NCI-H1436 treated with DMSO at 0.1 percent for 48 hours (cell line): ENCODE results near the gene MGARP.
A peak's percentile ranks its signal among the peaks of the same experiment; 100 is the strongest.
"Not testable (repeated sequence)": the region's sequence is repeated elsewhere in the genome, so short reads cannot be mapped to it uniquely, and the experiment has no call there.

ENCODE experiments used
- DNase-seq: peaks from one replicate; lab custom pipeline; 2025; lab: John Stamatoyannopoulos, UW

The MGARP gene

DNA sequence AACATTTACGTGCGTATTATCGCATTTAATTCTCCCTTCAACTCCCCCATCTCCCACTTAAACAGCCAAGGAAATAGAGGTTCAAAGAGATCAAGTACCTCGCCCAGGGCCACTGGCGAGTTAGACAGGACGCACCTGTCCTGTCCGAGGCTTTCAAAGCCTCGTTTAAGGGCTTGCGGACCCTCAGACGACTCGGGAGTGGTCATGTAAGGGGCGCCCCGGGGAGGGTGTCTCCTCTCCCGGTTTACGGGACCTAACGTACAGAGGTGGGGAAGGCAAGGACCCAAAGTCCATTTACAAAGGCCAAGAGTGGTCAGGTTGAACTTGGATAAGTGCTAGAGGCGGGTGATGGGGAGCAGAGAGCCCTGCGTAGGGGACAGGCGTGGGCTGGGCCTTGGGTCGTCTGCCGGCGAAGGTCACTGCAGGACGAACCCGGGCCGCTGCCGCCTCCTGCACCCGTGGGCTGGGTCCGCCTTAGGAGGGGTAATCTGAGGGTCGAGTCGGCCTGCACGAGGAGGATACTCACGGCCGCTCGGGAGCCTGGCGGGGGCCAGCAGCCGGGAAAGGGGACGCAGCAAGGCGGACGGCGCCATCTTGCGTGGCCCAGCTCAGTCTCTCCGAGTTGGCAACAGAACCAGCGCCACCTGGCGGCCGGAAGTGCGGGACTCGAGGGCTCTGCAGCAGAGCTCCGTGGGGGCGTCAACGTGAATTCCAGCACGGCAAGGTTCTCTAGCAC, 15.3 kb upstream of the MGARP start:
- peak; percentile 28 for DNase-seq

- no peak for DNase-seq
These were observed 6.2 kb upstream of the MGARP start for GRCh38 chr4:139286186-139286698.

DNA sequence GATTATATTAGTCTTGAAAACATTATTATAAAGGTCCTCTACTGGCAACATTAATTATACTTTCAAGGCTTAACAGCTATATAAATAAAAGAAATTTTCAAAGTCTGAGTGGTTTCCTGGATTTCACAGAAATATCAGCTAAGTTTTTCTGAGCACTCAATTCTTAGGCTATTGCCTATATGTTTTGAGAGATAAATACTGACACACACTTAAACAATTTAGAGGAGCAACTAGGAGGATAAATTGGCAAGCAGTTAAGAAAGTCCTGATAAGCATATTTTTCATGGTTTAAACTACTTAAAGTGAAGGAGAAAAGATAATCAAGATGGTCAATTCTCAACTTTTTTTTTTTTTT, 2.7 kb upstream of the MGARP start:
- DNase-seq: no peak

DNA sequence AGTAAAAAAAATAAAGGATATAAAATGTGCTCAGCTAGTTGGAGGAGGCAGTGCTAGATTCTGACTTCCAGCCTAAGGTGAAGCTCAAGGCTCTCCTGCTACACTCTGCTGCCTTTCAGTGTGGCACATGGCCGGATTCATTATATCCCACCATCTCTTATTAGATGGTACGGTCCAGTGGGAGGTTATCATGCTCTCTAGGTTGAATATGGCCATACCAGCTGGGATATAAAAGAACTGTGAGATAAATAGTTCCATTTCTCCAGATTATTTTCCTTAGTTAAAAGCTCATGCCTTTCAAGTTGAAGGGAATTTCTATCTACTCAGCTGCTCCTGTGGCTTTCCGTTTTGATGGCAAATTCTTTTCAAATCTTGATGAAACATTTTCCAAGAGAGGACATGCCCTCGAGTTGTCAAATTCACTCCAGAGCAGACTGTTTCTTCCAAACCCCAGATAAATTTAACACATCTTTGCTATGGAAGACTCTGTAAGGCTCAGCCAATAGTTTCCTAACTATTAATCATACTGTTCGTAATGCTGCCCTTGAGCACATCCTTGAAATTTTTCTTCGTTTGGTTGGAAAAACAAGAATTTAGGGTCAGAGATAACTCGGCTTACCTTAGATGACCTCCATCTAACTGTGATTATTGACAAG, 2.2 kb upstream of the MGARP start:
- no peak for DNase-seq

DNA sequence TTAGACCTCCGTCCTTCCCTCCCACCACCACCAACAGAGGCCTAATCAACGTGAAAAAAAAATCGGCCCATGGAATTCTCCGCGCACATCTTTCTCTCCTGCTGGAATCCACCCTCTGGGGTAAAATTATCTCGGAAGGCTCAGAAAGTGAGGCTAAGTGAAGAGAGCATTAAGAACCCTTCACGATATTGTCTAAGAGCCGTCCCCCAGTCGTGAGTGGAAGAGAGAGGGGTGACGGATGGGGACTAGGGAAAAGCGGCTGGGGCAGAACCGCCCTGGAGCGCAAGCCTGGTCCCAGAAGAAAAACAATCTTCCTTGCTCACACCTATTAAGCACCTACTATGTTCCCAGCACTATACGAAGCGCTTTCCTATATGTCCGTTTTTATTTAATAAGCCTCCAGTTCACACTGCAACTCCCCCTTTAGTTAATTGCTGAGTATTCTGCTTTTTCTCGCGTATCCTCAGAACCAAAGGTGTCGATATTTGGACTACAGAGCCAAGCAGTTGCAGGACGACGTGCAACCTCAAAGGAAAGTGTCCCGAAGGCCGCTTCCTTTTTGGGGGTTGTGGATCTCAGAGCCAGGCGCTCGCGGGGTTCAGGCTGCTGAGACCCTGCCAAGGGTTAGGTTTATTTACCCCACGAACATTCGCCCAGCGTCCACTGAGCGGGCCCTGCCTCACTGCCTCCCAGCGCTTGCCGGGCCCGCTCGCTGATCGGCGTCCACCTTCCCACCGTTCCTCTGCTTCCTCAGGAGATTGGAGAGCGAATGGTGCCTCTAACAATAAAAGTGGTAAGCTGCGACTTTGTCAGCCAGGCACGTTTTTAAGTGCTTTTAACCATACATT, 889 bp downstream of the MGARP start:
- DNase-seq: no peak

DNA sequence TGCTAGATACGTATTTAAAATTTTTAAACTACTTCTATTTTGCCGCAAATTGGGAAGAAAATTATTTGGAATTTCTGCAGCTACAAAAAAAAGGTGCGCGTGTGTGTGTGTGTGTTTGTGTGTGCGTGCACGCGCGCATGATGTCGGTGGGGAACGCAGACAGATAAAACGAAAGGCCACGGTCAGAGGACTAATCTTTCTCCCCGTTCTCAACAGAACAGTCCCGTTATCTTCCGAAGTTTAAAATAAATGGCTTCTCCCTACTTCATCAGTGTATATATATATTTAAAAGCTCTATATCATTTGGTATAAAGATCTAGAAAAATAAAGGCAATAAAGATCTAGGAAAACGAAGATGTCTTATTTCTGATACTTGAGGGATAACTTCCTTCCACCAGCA, 1.5 kb downstream of the MGARP start:
- DNase-seq: no peak

GRCh38 chr4:139275281-139275735, 4.7 kb downstream of the MGARP start:
- DNase-seq: no peak

GRCh38 chr4:139274790-139275189, 5.2 kb downstream of the MGARP start:
- DNase-seq: no peak

- DNase-seq: no peak
These were observed 6.2 kb downstream of the MGARP start for GRCh38 chr4:139273835-139274234.

GRCh38 chr4:139267301-139267700, 12.7 kb downstream of the MGARP start:
- no peak for DNase-seq

DNA sequence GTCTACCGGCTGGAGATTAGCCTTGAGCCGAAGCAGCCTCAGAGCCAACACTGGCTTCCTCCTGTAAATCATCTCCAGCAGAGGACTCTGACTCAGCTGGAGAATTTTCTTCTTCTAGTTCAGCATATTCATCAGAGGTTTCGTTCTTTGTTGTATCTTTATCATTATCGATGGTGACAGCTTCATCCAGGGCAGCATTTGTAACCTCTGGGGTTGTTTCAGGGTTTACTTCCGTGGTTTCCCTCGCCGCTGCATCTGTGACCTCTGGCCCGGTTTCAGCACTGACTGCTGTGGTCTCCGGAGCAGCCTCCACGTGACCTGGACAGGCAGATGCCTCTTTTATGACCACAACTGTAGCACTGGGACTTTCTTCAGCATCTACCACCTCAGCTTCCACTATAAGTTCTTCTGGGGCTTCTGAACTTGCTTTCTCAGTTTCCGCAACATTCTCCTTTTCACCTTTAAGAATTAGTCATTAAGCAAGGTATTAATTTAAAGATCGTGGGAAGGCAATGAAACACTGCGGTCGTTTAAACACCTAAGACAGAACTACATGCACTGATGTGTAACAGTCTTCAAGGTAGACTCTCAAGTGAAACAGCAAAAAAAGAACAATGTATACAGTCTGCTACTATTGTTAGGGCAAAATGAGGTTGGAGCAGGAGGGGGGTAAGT, 13.3 kb downstream of the MGARP start:
- no peak for DNase-seq

GRCh38 chr4:139266208-139266582, 13.8 kb downstream of the MGARP start:
- DNase-seq: no peak

- DNase-seq: no peak
These were observed 14.4 kb downstream of the MGARP start for GRCh38 chr4:139265654-139266053.

- no peak for DNase-seq
These were observed 23.7 kb downstream of the MGARP start for GRCh38 chr4:139256349-139256748.

GRCh38 chr4:139255581-139255980, 24.4 kb downstream of the MGARP start:
- not testable (repeated sequence) for DNase-seq

DNA sequence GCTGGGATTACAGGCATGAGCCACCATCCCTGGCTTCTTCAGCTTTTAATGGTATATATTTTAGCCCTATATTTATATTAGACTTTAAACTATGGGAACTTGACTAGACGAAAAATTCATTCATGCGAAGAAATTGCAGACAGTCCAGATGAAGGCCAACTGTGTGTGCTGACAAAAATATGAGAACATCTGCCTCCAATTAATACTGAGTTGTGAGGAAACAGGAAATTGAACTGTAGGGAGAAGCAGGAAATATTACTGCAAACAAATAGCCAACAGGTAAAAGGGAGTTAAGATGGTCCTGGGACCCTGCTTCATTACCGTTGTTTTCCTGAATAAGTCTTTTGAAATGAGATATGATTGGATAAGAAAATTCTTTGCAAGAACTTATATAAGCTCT, 26.3 kb downstream of the MGARP start:
- DNase-seq: no peak

DNA sequence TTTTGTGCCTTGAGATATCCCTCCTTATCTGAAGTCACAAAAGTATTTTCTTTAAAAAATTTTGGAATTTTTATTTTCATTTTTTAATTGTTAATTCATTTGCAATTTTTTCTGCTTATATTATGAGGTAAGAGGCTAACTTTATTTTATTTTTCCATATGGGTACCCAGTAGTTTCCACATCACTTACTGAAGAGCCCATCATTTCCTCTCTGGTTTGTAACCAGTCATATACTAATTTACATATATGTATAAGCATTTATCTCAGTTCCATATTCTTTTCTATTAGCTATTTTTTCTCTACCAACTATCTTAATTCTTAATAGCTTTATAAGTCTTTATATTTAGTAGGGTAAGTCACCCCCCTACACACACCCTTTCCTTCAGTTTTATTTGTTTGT, 27.0 kb downstream of the MGARP start:
- no peak for DNase-seq

DNA sequence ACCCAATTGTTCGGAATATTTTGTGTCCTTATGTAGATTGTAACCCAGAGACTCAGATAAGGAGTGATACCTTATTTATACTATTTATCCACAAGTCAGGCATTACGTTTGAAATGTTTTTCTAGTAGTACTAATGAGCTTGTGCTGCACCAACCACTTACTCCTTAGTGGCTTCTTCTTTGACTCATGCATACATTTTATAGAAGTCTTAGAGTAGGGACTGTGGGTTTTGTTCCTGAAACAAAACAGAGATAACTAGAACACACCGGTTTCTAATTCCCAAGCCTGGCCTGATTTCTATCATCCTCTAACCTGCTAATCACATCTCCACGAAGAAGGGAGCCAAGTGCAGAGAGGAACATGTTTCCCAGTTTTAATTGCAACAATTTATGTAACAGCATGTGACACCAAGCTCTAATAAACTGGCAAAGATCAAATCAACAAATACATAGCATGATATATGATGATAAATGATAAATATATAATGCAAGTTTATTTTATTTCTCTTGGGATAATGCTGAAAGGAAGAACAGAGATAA, 32.3 kb downstream of the MGARP start:
- no peak for DNase-seq

- DNase-seq: no peak
These were observed 32.8 kb downstream of the MGARP start for GRCh38 chr4:139247241-139247640.

DNA sequence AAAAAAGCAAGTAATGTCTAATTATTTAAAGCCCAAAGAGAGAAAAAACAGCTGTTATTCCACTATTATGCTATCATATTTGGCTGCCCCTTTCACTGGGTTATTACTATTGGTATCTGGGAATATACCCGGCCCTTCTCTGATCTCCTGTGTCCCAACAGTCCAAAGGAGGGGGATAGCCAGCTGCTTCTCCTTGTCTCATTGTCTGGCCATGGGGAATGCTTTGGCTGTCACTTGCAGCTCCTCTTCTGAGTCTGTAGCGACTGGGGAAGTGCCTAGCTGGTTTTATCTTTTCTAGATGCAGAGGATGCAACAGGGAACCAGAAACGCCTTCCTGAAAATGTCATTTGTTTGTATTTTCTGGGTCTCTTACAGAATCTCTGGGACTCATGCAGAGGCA, 33.9 kb downstream of the MGARP start:
- DNase-seq: no peak

- no peak for DNase-seq
These were observed 34.4 kb downstream of the MGARP start for GRCh38 chr4:139245590-139245989.
